Trophoblast cell (in vitro differentiated cells and primary cell): ENCODE measurements around the gene GPR160.
A peak's percentile ranks its signal among the peaks of the same experiment; 100 is the strongest.

ENCODE experiments used
- DNase-seq, 2 donors: peaks; one replicate each; pipeline ENCODE4 v3.0.0-alpha.2; 2016
- H2AFZ ChIP-seq: 2 replicates; pipeline ENCODE4 v1.6.1; 2013; ENCODE audit warnings: low read length, moderate library complexity, mild to moderate bottlenecking; ENCODE audit not compliant: insufficient read depth, poor library complexity
- H2AK5ac ChIP-seq: 2 replicates; pipeline ENCODE4 v1.6.1; 2013; ENCODE audit warnings: mild to moderate bottlenecking, low read length
- H2BK120ac ChIP-seq: 2 replicates; pipeline ENCODE4 v1.6.1; 2013; ENCODE audit warnings: low read length, mild to moderate bottlenecking, moderate library complexity; ENCODE audit not compliant: insufficient read depth, poor library complexity
- H2BK12ac ChIP-seq: 2 replicates; pipeline ENCODE4 v1.6.1; 2013; ENCODE audit warnings: mild to moderate bottlenecking, low read length, moderate library complexity
- H2BK5ac ChIP-seq: 2 replicates; pipeline ENCODE4 v1.6.1; 2013; ENCODE audit warnings: low read length, low read depth, moderate library complexity, mild to moderate bottlenecking; ENCODE audit not compliant: poor library complexity
- H3K14ac ChIP-seq: 2 replicates; pipeline ENCODE4 v1.6.1; 2013; ENCODE audit warnings: mild to moderate bottlenecking, low read length
- H3K18ac ChIP-seq: 2 replicates; pipeline ENCODE4 v1.6.1; 2013; ENCODE audit warnings: mild to moderate bottlenecking, low read length
- H3K23ac ChIP-seq: 2 replicates; pipeline ENCODE4 v1.6.1; 2013; ENCODE audit warnings: low read length
- H3K27ac ChIP-seq: 2 replicates; pipeline ENCODE4 v1.5.1; 2013; ENCODE audit warnings: low read depth, mild to moderate bottlenecking, inconsistent platforms, low read length, moderate library complexity
- H3K27me3 ChIP-seq: 2 replicates; pipeline ENCODE4 v1.6.1; 2013; ENCODE audit warnings: inconsistent platforms, mild to moderate bottlenecking, low read length, moderate library complexity; ENCODE audit not compliant: insufficient read depth
- H3K36me3 ChIP-seq, 2 experiments: 1 replicate in 1 of 2; 2 replicates in 1 of 2; pipeline ENCODE4 v1.6.1; 2013; ENCODE audit warnings: low read length in 2 of 2, mild to moderate bottlenecking in 2 of 2, moderate library complexity in 1 of 2; ENCODE audit not compliant: insufficient read depth in 2 of 2, control insufficient read depth in 1 of 2
- H3K4ac ChIP-seq: 2 replicates; pipeline ENCODE4 v1.6.1; 2013; ENCODE audit warnings: low read depth, mild to moderate bottlenecking, low read length, moderate library complexity
- H3K4me1 ChIP-seq, 2 experiments: 1 replicate in 1 of 2; 2 replicates in 1 of 2; pipeline ENCODE4 v1.6.1; 2013; ENCODE audit warnings: low read length in 2 of 2, mild to moderate bottlenecking in 2 of 2, moderate library complexity in 1 of 2; ENCODE audit not compliant: insufficient read depth in 2 of 2, control insufficient read depth in 1 of 2
- H3K4me2 ChIP-seq: 2 replicates; pipeline ENCODE4 v1.6.1; 2013; ENCODE audit warnings: inconsistent platforms, mild to moderate bottlenecking, low read length, moderate library complexity
- H3K4me3 ChIP-seq: 2 replicates; pipeline ENCODE4 v1.5.1; 2013; ENCODE audit warnings: mild to moderate bottlenecking, low read depth, low read length, inconsistent platforms
- H3K79me1 ChIP-seq: one replicate; pipeline ENCODE4 v1.6.1; 2013; ENCODE audit warnings: low read length
- H3K79me2 ChIP-seq: 2 replicates; pipeline ENCODE4 v1.6.1; 2013; ENCODE audit warnings: low read length, mild to moderate bottlenecking; ENCODE audit not compliant: control insufficient read depth, insufficient read depth, poor library complexity
- H3K9ac ChIP-seq: 2 replicates; pipeline ENCODE4 v1.6.1; 2013; ENCODE audit warnings: mild to moderate bottlenecking, low read length
- H3K9me3 ChIP-seq: 2 replicates; pipeline ENCODE4 v1.6.1; 2013; ENCODE audit warnings: low read depth, mild to moderate bottlenecking, control low read depth, inconsistent platforms, low read length; ENCODE audit not compliant: insufficient read depth
- H4K12ac ChIP-seq: 2 replicates; pipeline ENCODE4 v1.6.1; 2013; ENCODE audit warnings: low read depth, mild to moderate bottlenecking, low read length, moderate library complexity
- H4K8ac ChIP-seq: 2 replicates; pipeline ENCODE4 v1.6.1; 2013; ENCODE audit warnings: low read depth, mild to moderate bottlenecking, low read length, moderate library complexity
- H4K91ac ChIP-seq: one replicate; pipeline ENCODE4 v1.6.1; 2013; ENCODE audit warnings: low read depth, mild to moderate bottlenecking, low read length, moderate library complexity
- WGBS: extraction: QIAGEN DNeasy Blood & Tissue Kit; methylation state at CpG from one replicate; pipeline ENCODE4 v1.1.7; 2013; ENCODE audit warnings: missing lambda C conversion rate; ENCODE audit not compliant: insufficient read length, insufficient coverage; ENCODE audit errors: extremely low coverage; 5-methylcytosine and 5-hydroxymethylcytosine counted together

GPR160 gene

GRCh38 chr3:169993761-169994160 is 44.0 kb upstream of the GPR160 start:
- Histone ChIP-seq H3K36me3 (peaks cover 11 to 15% of the 10 kb centered on the region in 2 experiments), H2BK12ac (no peak overlapping the region), H3K9ac (no peak overlapping the region), H4K12ac (no peak overlapping the region), H2AFZ (no peak overlapping the region), H3K14ac (no peak overlapping the region), H3K27ac (no peak overlapping the region), H3K79me2 (no peaks in the 10 kb centered on the region), H2AK5ac (no peak overlapping the region), H4K91ac (no peak overlapping the region), H3K27me3 (no peaks in the 10 kb centered on the region), H3K18ac (no peak overlapping the region), H3K79me1 (peaks cover 2% of the 10 kb centered on the region), H3K23ac (no peak overlapping the region), H2BK120ac (no peak overlapping the region), H3K9me3 (no peaks in the 10 kb centered on the region), H3K4me3 (no peak overlapping the region), H3K4me1 (no peaks in the 10 kb centered on the region), H3K4me2 (no peak overlapping the region), H3K4ac (no peak overlapping the region), H2BK5ac (no peak overlapping the region), H4K8ac (no peak overlapping the region)
- no CpG with 5 or more reads among the region's 3 CpGs for WGBS
- no peak for DNase-seq

DNA sequence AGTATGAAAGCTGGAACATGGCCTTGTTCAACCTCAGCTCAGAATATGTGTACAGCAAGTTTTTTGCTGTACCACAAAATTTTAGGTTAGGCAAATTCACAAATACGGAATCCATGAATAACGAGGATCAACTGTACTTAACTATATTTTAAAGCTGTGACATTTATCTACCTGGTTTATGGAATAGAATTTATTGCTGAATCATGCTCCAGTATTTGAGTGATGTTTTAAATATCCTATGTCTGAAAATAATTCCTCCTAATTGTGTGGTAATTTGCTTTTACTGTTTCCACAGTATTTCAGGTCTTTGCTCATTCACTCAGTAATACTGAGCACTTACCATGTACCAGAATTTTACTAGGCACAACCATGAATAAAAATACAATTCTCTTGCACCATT is 41.7 kb upstream of the GPR160 start:
- Histone ChIP-seq H3K4me2 (no peak overlapping the region), H2BK5ac (no peak overlapping the region), H3K4ac (no peak overlapping the region), H3K79me2 (no peaks in the 10 kb centered on the region), H2BK120ac (no peak overlapping the region), H3K9me3 (no peaks in the 10 kb centered on the region), H2AK5ac (no peak overlapping the region), H3K27ac (no peak overlapping the region), H2BK12ac (no peak overlapping the region), H4K12ac (no peak overlapping the region), H3K4me3 (no peak overlapping the region), H4K91ac (no peak overlapping the region), H3K23ac (no peak overlapping the region), H3K14ac (no peak overlapping the region), H3K18ac (no peak overlapping the region), H3K27me3 (no peaks in the 10 kb centered on the region), H3K9ac (no peak overlapping the region), H4K8ac (no peak overlapping the region), H2AFZ (no peak overlapping the region), H3K4me1 (no peaks in the 10 kb centered on the region), H3K79me1 (peaks cover 3% of the 10 kb centered on the region), H3K36me3 (peaks cover 8 to 11% of the 10 kb centered on the region in 2 experiments)
- no CpG with 5 or more reads among the region's 2 CpGs for WGBS
- DNase-seq, result no peak

DNA sequence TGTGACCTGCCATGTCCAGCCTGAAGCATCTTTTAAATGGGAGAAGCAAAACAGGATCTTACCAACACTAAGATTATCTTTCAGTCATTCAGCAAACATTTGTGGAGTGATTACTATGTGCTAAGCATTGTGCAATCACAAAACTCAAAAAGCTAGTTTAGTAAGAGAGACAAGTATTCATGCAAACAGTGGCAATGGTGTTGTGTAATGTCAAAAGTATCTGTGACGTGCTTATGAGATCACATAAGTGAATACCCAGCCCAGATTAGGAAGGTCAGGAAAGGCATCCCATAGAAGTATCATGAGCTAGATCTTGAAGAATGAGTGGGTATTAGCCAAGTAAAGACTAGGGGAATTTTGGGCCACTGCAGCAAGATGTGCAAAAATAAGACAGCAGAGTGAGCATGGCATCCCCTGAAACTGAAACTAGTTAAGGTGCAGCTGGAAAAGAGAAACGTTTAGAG is 39.1 kb upstream of the GPR160 start:
- Histone ChIP-seq H4K8ac (no peak overlapping the region), H3K4ac (no peak overlapping the region), H2AFZ (no peak overlapping the region), H3K79me2 (no peaks in the 10 kb centered on the region), H3K79me1 (peaks cover 3% of the 10 kb centered on the region), H2AK5ac (no peak overlapping the region), H3K27ac (no peak overlapping the region), H2BK5ac (peak overlapping the region; percentile 16), H3K4me2 (no peak overlapping the region), H3K9ac (no peak overlapping the region), H3K14ac (no peak overlapping the region), H4K12ac (no peak overlapping the region), H3K27me3 (no peaks in the 10 kb centered on the region), H3K4me1 (no peaks in the 10 kb centered on the region), H2BK120ac (no peak overlapping the region), H3K36me3 (peaks cover 0 to 3% of the 10 kb centered on the region in 2 experiments), H4K91ac (no peak overlapping the region), H3K23ac (no peak overlapping the region), H2BK12ac (no peak overlapping the region), H3K4me3 (no peak overlapping the region), H3K9me3 (no peaks in the 10 kb centered on the region), H3K18ac (no peak overlapping the region)
- peak; percentile 83 to 99 for DNase-seq
- no CpG with 5 or more reads among the region's 2 CpGs for WGBS

DNA sequence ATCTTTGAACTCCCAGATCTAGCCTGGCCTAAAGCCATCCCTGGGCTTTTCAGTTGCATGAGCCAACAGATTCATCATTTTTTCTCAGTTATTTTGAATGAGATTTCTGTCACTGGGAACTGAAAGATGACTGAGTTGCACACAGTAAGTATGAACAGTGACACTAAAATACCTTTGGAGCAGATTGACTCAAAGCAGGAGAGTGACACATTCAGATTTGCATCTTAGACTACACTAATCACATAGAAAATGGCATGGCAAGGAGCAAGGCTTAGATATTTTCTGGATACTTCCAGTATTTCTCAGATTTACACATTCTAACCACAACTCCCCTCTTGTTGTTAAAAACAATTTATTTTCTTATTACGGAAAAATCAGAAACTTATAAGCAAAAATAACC is 38.4 kb upstream of the GPR160 start:
- Histone ChIP-seq H3K27me3 (no peaks in the 10 kb centered on the region), H3K4me3 (no peak overlapping the region), H3K9me3 (no peaks in the 10 kb centered on the region), H3K79me2 (no peaks in the 10 kb centered on the region), H3K18ac (no peak overlapping the region), H2BK120ac (peak overlapping the region; percentile 1), H4K91ac (no peak overlapping the region), H2AK5ac (no peak overlapping the region), H4K12ac (no peak overlapping the region), H3K79me1 (peaks cover 3% of the 10 kb centered on the region), H4K8ac (no peak overlapping the region), H3K9ac (no peak overlapping the region), H3K4me1 (no peaks in the 10 kb centered on the region), H2BK5ac (no peak overlapping the region), H2BK12ac (no peak overlapping the region), H2AFZ (no peak overlapping the region), H3K23ac (no peak overlapping the region), H3K27ac (no peak overlapping the region), H3K14ac (no peak overlapping the region), H3K36me3 (peaks cover 0 to 3% of the 10 kb centered on the region in 2 experiments), H3K4me2 (no peak overlapping the region), H3K4ac (no peak overlapping the region)
- peak in 1 of 2 donors; percentile 48 for DNase-seq
- WGBS, result no CpG with 5 or more reads among the region's 1 CpG
